Testis (tissue), 2 donors: Measurements from ENCODE around the gene TRIM69.
"Not testable (repeated sequence)": the region's sequence is repeated elsewhere in the genome, so short reads cannot be mapped to it uniquely, and the experiment has no call there.

Experiments
- CTCF ChIP-seq, 3 experiments: fragments of 450-650 bp in 2 of 3; fragments of 200-600 bp in 1 of 3; sonication (generic) in 1 of 3; IDR thresholded peaks; one replicate each; pipeline ENCODE4 v1.5.1; 2016 to 2019; ENCODE audit warnings: antibody characterized with exemption in 3 of 3, mild to moderate bottlenecking in 2 of 3, moderate library complexity in 1 of 3
- POLR2A ChIP-seq: fragments of 450-650 bp; IDR thresholded peaks from one replicate; pipeline ENCODE4 v1.6.1; 2017; ENCODE audit warnings: antibody characterized with exemption, mild to moderate bottlenecking, moderate library complexity

- not testable (repeated sequence) for TF ChIP-seq CTCF (IDR thresholded peaks at IDR 0.05); POLR2A
These were observed 3.0 kb downstream of the TRIM69 start for GRCh38 chr15:44739222-44739847.
